K562 treated with DMSO at 1 percent for 24 hours (cell line): ENCODE results near the gene BAZ2B. TPM values are rescaled to one million over a fixed set of nuclear protein-coding genes. Genes with fewer than 3 reads are reported as not detected.

Experiments used
- total RNA-seq: library from RNA; unstranded; fragments of 300-600 nt; gene quantifications from 2 replicates; pipeline ENCODE4 v1.2.3, GENCODE V29; 2022; ENCODE audit warnings: low read depth; ENCODE audit not compliant: insufficient read depth

Gene BAZ2B, protein sequence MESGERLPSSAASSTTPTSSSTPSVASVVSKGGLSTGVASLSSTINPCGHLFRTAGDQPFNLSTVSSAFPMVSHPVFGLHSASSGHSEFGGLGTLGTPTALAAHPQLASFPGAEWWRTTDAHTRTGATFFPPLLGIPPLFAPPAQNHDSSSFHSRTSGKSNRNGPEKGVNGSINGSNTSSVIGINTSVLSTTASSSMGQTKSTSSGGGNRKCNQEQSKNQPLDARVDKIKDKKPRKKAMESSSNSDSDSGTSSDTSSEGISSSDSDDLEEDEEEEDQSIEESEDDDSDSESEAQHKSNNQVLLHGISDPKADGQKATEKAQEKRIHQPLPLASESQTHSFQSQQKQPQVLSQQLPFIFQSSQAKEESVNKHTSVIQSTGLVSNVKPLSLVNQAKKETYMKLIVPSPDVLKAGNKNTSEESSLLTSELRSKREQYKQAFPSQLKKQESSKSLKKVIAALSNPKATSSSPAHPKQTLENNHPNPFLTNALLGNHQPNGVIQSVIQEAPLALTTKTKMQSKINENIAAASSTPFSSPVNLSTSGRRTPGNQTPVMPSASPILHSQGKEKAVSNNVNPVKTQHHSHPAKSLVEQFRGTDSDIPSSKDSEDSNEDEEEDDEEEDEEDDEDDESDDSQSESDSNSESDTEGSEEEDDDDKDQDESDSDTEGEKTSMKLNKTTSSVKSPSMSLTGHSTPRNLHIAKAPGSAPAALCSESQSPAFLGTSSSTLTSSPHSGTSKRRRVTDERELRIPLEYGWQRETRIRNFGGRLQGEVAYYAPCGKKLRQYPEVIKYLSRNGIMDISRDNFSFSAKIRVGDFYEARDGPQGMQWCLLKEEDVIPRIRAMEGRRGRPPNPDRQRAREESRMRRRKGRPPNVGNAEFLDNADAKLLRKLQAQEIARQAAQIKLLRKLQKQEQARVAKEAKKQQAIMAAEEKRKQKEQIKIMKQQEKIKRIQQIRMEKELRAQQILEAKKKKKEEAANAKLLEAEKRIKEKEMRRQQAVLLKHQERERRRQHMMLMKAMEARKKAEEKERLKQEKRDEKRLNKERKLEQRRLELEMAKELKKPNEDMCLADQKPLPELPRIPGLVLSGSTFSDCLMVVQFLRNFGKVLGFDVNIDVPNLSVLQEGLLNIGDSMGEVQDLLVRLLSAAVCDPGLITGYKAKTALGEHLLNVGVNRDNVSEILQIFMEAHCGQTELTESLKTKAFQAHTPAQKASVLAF (N-terminal part only)
- 18.2 and 24.3 TPM in 2 replicates for total RNA-seq

DNA sequence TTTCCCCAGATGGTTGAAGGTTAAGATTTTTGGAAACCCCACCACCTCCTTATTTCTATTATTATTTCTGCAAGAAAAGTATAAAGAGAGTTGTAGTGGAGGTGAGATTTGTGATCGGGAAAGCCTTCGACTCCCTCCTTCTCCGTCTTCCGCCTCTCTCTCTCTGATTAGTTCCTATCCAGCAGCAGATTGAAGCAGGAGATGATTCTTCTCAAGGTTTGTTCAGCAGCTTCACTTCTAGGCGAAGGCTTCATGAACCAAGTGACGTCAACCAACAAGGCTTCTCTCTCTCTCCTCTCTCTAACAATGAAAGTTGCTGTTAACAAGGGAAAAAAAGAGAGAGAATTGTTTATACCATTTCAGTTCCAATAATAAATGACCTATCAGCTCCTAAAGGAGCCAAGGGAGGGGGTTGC lies at the start of gene BAZ2B:
Gene BAZ2B (minus strand): TSS at position 263 of the 416 bp plus-strand sequence. CDS start 137,829 bp downstream, outside the sequence.

GRCh38 chr2:159285929-159286708 lies 330.2 kb downstream of the BAZ2B start, which contains the start of gene WDSUB1:
Gene WDSUB1, minus strand, starts transcription at chr2:159286703. Its CDS starts 3,634 bp downstream, at chr2:159283069.

Other genes with a start within 250 kb of the BAZ2B start
- 54.9 and 57.9 TPM in 2 replicates for gene MARCHF7, start 96.0 kb upstream of the BAZ2B start, total RNA-seq
- gene CD302, start 181.7 kb upstream of the BAZ2B start, total RNA-seq: not detected in 2 replicates